GM12875 (cell line): ENCODE data around the gene RPS6KA5.
"Not testable (repeated sequence)": the region's sequence is repeated elsewhere in the genome, so short reads cannot be mapped to it uniquely, and the experiment has no call there.

ENCODE experiments used
- H3K4me3 ChIP-seq: one replicate; pipeline ENCODE4 v1.5.1; 2011; ENCODE audit warnings: low read depth, low read length, control low read depth
- CTCF ChIP-seq: IDR thresholded peaks from 2 replicates; pipeline ENCODE4 v1.5.1; 2011; ENCODE audit warnings: low read depth, mild to moderate bottlenecking, control low read depth, inconsistent platforms, low read length, moderate library complexity, borderline replicate concordance; ENCODE audit not compliant: insufficient read depth

RPS6KA5 gene

DNA sequence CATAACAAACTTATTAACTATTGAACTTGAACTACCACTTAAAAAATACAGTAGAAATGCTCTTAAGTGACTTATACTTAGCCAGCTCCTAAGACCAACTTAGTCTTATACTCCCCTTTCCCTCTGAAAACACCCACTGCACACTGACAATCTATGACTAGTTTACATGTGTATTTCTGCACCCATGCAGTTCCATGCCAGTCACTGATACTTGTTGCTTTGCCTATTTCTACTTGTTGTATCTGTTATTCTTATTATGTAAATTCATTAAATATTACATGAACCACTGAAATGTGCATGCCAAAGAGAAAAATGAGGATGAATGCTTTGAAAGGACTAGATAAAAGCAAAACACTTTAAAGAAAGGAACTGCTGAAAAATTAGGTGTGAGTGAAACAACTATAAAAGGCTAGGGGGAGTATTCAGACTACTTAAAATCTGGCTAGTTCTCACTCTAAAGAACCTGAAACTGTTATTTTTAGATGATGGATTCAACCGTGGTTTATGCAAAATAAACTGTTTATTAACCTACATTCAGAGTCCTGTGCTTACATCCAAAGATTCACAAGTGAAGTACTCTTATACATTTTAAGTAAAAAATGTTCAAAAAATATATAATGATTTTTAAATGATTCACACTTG, 74.7 kb downstream of the RPS6KA5 start:
- TF ChIP-seq CTCF = no peak
- no peak overlapping the region for H3K4me3 ChIP-seq

GRCh38 chr14:90983560-90983959, 76.9 kb downstream of the RPS6KA5 start:
- no peak for TF ChIP-seq CTCF

GRCh38 chr14:90981636-90982035, 78.8 kb downstream of the RPS6KA5 start:
- TF ChIP-seq CTCF = no peak
- no peak overlapping the region for H3K4me3 ChIP-seq

More at GRCh38 chr14:90983560-90983959, 76.9 kb downstream of the RPS6KA5 start:
- H3K4me3 ChIP-seq = no peak overlapping the region

DNA sequence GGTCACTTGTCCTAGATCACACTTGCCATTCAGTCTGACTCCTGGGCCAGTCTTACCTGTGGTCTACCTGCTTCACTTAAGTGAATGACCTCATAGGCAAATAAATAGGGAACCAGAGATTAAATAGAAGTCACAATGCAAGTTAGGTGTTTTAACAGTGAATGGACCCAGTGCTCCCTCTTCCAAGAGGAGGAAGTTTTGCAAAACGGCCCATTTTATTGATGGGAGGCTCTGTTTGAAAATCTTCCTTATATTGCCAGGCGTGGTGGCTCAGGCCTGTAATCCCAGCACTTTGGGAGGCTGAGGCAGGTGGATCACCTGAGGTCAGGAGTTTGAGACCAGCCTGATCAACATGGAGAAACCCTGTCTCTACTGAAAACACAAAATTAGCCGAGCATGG, 79.8 kb downstream of the RPS6KA5 start:
- H3K4me3 ChIP-seq = not testable (repeated sequence)

DNA sequence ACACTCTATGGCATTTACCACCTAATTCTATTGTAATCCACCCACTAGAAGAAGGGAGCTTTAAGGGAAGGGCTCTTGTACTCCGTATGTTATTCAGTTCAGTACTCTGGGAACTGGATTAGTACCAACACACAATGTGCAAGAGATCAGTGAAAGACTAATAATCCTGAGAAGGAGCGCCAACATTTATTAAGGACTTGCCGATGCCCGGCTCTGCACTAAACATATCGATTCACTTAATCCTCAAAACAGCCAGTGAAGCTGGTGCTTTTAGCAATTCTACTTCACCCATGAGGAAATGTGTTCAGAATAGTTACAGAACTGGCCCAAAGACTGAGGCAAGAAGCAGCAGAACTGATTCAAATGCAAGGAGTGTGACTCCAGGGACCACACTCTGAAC, 80.9 kb downstream of the RPS6KA5 start:
- H3K4me3 ChIP-seq = no peak overlapping the region
- TF ChIP-seq CTCF = no peak

GRCh38 chr14:90976101-90976500, 84.3 kb downstream of the RPS6KA5 start:
- TF ChIP-seq CTCF = no peak

GRCh38 chr14:90971687-90972086, 88.8 kb downstream of the RPS6KA5 start:
- no peak overlapping the region for H3K4me3 ChIP-seq
- no peak for TF ChIP-seq CTCF

More at GRCh38 chr14:90976101-90976500, 84.3 kb downstream of the RPS6KA5 start:
- H3K4me3 ChIP-seq = no peak overlapping the region
